Subcutaneous abdominal adipose tissue (tissue), 5 donors: Measurements from ENCODE around the gene SLU7.
"Not testable (repeated sequence)": the region's sequence is repeated elsewhere in the genome, so short reads cannot be mapped to it uniquely, and the experiment has no call there.

Experiments
- H3K27ac ChIP-seq: one replicate; pipeline ENCODE4 v1.7.0; 2013; ENCODE audit warnings: low read depth, mild to moderate bottlenecking, inconsistent platforms, low read length, moderate library complexity
- H3K27me3 ChIP-seq, 5 donors: one replicate each; pipeline ENCODE4 v1.7.0; 2013; ENCODE audit warnings: low read length in 5 of 5, inconsistent platforms in 1 of 5; ENCODE audit not compliant: control insufficient read depth in 5 of 5, insufficient read depth in 4 of 5
- H3K36me3 ChIP-seq, 5 donors: one replicate each; pipeline ENCODE4 v1.7.0; 2013; ENCODE audit warnings: low read length in 5 of 5; ENCODE audit not compliant: control insufficient read depth in 5 of 5, insufficient read depth in 5 of 5
- H3K4me1 ChIP-seq, 5 donors: one replicate each; pipeline ENCODE4 v1.7.0; 2013; ENCODE audit warnings: low read length in 5 of 5, mild to moderate bottlenecking in 3 of 5, moderate library complexity in 1 of 5; ENCODE audit not compliant: control insufficient read depth in 5 of 5, insufficient read depth in 5 of 5
- H3K4me3 ChIP-seq, 5 donors: one replicate each; pipeline ENCODE4 v1.7.0; 2013; ENCODE audit warnings: low read length in 5 of 5, low read depth in 1 of 5
- H3K9ac ChIP-seq, 5 donors: one replicate each; pipeline ENCODE4 v1.7.0; 2013; ENCODE audit warnings: low read length in 5 of 5, mild to moderate bottlenecking in 4 of 5, moderate library complexity in 3 of 5
- H3K9me3 ChIP-seq, 5 donors: one replicate each; pipeline ENCODE4 v1.7.0; 2013; ENCODE audit warnings: low read length in 5 of 5; ENCODE audit not compliant: control insufficient read depth in 5 of 5
- donor health status: healthy.
- donor health status: healthy.
- donor health status: healthy.
- donor health status: healthy.
- donor health status: healthy.

The SLU7 gene

GRCh38 chr5:160438316-160439204 is 19.7 kb upstream of the SLU7 start:
- Histone ChIP-seq H3K27me3 (peaks cover 0 to 3% (median 0%) of the 10 kb centered on the region in 5 donors), H3K4me3 (peak overlapping the region; percentile 57 to 82 (median 67)), H3K4me1 (peaks cover 4 to 12% (median 10%) of the 10 kb centered on the region in 5 donors), H3K27ac (no peak overlapping the region), H3K36me3 (no peaks in the 10 kb centered on the region), H3K9ac (peak overlapping the region in 4 of 5 donors; percentile 36 to 67 (median 56)), H3K9me3 (no peaks in the 10 kb centered on the region)

- H3K9me3 ChIP-seq: no peaks in the 10 kb centered on the region
- H3K9ac ChIP-seq: no peak overlapping the region
- H3K27me3 ChIP-seq: peaks cover 0 to 3% (median 0%) of the 10 kb centered on the region in 5 donors
- H3K27ac ChIP-seq: no peak overlapping the region
- H3K4me3 ChIP-seq: no peak overlapping the region
- H3K4me1 ChIP-seq: peaks cover 4 to 12% (median 10%) of the 10 kb centered on the region in 5 donors
- no peaks in the 10 kb centered on the region for H3K36me3 ChIP-seq
Observed at GRCh38 chr5:160437271-160437670, 18.4 kb upstream of the SLU7 start.

- not testable (repeated sequence) for H3K36me3 ChIP-seq, H3K27ac ChIP-seq, H3K4me3 ChIP-seq, H3K9me3 ChIP-seq, H3K9ac ChIP-seq, H3K27me3 ChIP-seq
- peaks cover 4 to 12% (median 10%) of the 10 kb centered on the region in 5 donors for H3K4me1 ChIP-seq
Observed at GRCh38 chr5:160436661-160437060, 17.8 kb upstream of the SLU7 start.

- no peak overlapping the region for H3K4me3 ChIP-seq
- no peak overlapping the region for H3K27ac ChIP-seq
- H3K4me1 ChIP-seq: peaks cover 4 to 12% (median 9%) of the 10 kb centered on the region in 5 donors
- no peaks in the 10 kb centered on the region for H3K36me3 ChIP-seq
- peaks cover 0 to 3% (median 0%) of the 10 kb centered on the region in 5 donors for H3K27me3 ChIP-seq
- no peaks in the 10 kb centered on the region for H3K9me3 ChIP-seq
- H3K9ac ChIP-seq: no peak overlapping the region
Observed at GRCh38 chr5:160436017-160436416, 17.1 kb upstream of the SLU7 start.

GRCh38 chr5:160435532-160435931 is 16.7 kb upstream of the SLU7 start:
- no peak overlapping the region for H3K4me3 ChIP-seq
- H3K4me1 ChIP-seq: peaks cover 4 to 12% (median 7%) of the 10 kb centered on the region in 5 donors
- H3K9ac ChIP-seq: no peak overlapping the region
- no peak overlapping the region for H3K27ac ChIP-seq
- peaks cover 0 to 3% (median 0%) of the 10 kb centered on the region in 5 donors for H3K27me3 ChIP-seq
- H3K36me3 ChIP-seq: no peaks in the 10 kb centered on the region
- H3K9me3 ChIP-seq: no peaks in the 10 kb centered on the region

- no peaks in the 10 kb centered on the region for H3K36me3 ChIP-seq
- H3K9ac ChIP-seq: no peak overlapping the region
- peaks cover 0 to 3% (median 0%) of the 10 kb centered on the region in 5 donors for H3K27me3 ChIP-seq
- H3K4me1 ChIP-seq: peaks cover 4 to 8% (median 7%) of the 10 kb centered on the region in 5 donors
- H3K4me3 ChIP-seq: no peak overlapping the region
- H3K9me3 ChIP-seq: no peaks in the 10 kb centered on the region
- H3K27ac ChIP-seq: no peak overlapping the region
Observed at GRCh38 chr5:160434022-160434531, 15.2 kb upstream of the SLU7 start.

GRCh38 chr5:160432787-160433186 is 13.9 kb upstream of the SLU7 start:
- Histone ChIP-seq H3K27ac (no peak overlapping the region), H3K36me3 (no peaks in the 10 kb centered on the region), H3K9ac (no peak overlapping the region), H3K4me3 (no peak overlapping the region), H3K27me3 (peaks cover 0 to 3% (median 0%) of the 10 kb centered on the region in 5 donors), H3K9me3 (no peaks in the 10 kb centered on the region), H3K4me1 (no peaks in the 10 kb centered on the region)

- Histone ChIP-seq H3K27me3 (peaks cover 0 to 3% (median 0%) of the 10 kb centered on the region in 5 donors), H3K4me1 (no peaks in the 10 kb centered on the region), H3K36me3 (no peaks in the 10 kb centered on the region), H3K4me3 (no peak overlapping the region), H3K27ac (no peak overlapping the region), H3K9ac (no peak overlapping the region), H3K9me3 (no peaks in the 10 kb centered on the region)
Observed at GRCh38 chr5:160432196-160432595, 13.3 kb upstream of the SLU7 start.

GRCh38 chr5:160427607-160428006 is 8.7 kb upstream of the SLU7 start:
- H3K9me3 ChIP-seq: no peaks in the 10 kb centered on the region
- H3K4me1 ChIP-seq: no peaks in the 10 kb centered on the region
- H3K27me3 ChIP-seq: no peaks in the 10 kb centered on the region
- no peak overlapping the region for H3K27ac ChIP-seq
- no peak overlapping the region for H3K4me3 ChIP-seq
- no peaks in the 10 kb centered on the region for H3K36me3 ChIP-seq
- H3K9ac ChIP-seq: no peak overlapping the region

GRCh38 chr5:160423099-160423498 is 4.2 kb upstream of the SLU7 start:
- no peak overlapping the region for H3K9ac ChIP-seq
- H3K27ac ChIP-seq: no peak overlapping the region
- no peaks in the 10 kb centered on the region for H3K27me3 ChIP-seq
- H3K4me1 ChIP-seq: peaks cover under 1 to 26% (median 21%) of the 10 kb centered on the region in 5 donors
- no peak overlapping the region for H3K4me3 ChIP-seq
- no peaks in the 10 kb centered on the region for H3K9me3 ChIP-seq
- H3K36me3 ChIP-seq: no peaks in the 10 kb centered on the region
